Skeletal muscle satellite cell (primary cell): ENCODE measurements around the gene ATP1A3.
A peak's percentile ranks its signal among the peaks of the same experiment; 100 is the strongest.
"Not testable (repeated sequence)": the region's sequence is repeated elsewhere in the genome, so short reads cannot be mapped to it uniquely, and the experiment has no call there.

Experiments
- H3K27me3 ChIP-seq: 2 replicates; pipeline ENCODE4 v1.7.0; 2013; ENCODE audit warnings: low read length; ENCODE audit not compliant: control insufficient read depth, insufficient read depth
- H3K36me3 ChIP-seq: 2 replicates; pipeline ENCODE4 v1.7.0; 2013; ENCODE audit warnings: mild to moderate bottlenecking, control low read depth, low read length; ENCODE audit not compliant: insufficient read depth
- H3K4me1 ChIP-seq: 2 replicates; pipeline ENCODE4 v1.7.0; 2013; ENCODE audit warnings: low read length; ENCODE audit not compliant: control insufficient read depth, insufficient read depth
- H3K4me2 ChIP-seq: 2 replicates; pipeline ENCODE4 v1.7.0; 2013; ENCODE audit warnings: mild to moderate bottlenecking, low read length
- H3K4me3 ChIP-seq: 2 replicates; pipeline ENCODE4 v1.7.0; 2013; ENCODE audit warnings: low read length
- H3K9ac ChIP-seq: 2 replicates; pipeline ENCODE4 v1.7.0; 2013; ENCODE audit warnings: mild to moderate bottlenecking, low read depth, low read length, moderate library complexity
- H3K9me3 ChIP-seq: replicated peaks from 2 replicates; pipeline ENCODE4 v1.7.0; 2013; ENCODE audit warnings: mild to moderate bottlenecking, control low read depth, low read length

The ATP1A3 gene

GRCh38 chr19:41994521-41994971 is 516 bp upstream of the ATP1A3 start:
- no peaks in the 10 kb centered on the region for H3K9me3 ChIP-seq
- H3K4me3 ChIP-seq = no peak overlapping the region
- H3K36me3 ChIP-seq = no peaks in the 10 kb centered on the region
- no peaks in the 10 kb centered on the region for H3K4me1 ChIP-seq
- H3K9ac ChIP-seq = no peak overlapping the region
- peak overlapping the region; percentile 83 for H3K4me2 ChIP-seq
- peaks cover 71% of the 10 kb centered on the region for H3K27me3 ChIP-seq

GRCh38 chr19:41991925-41992569 is 2.0 kb downstream of the ATP1A3 start:
- not testable (repeated sequence) for H3K4me3 ChIP-seq, H3K36me3 ChIP-seq, H3K4me2 ChIP-seq, H3K9ac ChIP-seq, H3K4me1 ChIP-seq, H3K9me3 ChIP-seq
- peaks cover 66% of the 10 kb centered on the region for H3K27me3 ChIP-seq

- Histone ChIP-seq H3K27me3 (peaks cover 61% of the 10 kb centered on the region), H3K4me3 (no peak overlapping the region), H3K4me1 (no peaks in the 10 kb centered on the region), H3K9me3 (no peaks in the 10 kb centered on the region), H3K36me3 (no peaks in the 10 kb centered on the region), H3K4me2 (no peak overlapping the region), H3K9ac (no peak overlapping the region)
Measured at GRCh38 chr19:41991025-41991424, 3.0 kb downstream of the ATP1A3 start.

GRCh38 chr19:41990615-41991014 is 3.4 kb downstream of the ATP1A3 start:
- Histone ChIP-seq H3K4me1 (no peaks in the 10 kb centered on the region), H3K36me3 (no peaks in the 10 kb centered on the region), H3K9ac (no peak overlapping the region), H3K9me3 (no peaks in the 10 kb centered on the region), H3K4me3 (no peak overlapping the region), H3K4me2 (no peak overlapping the region), H3K27me3 (peaks cover 57% of the 10 kb centered on the region)

GRCh38 chr19:41990028-41990427 is 4.0 kb downstream of the ATP1A3 start:
- Histone ChIP-seq H3K4me1 (no peaks in the 10 kb centered on the region), H3K4me3 (no peak overlapping the region), H3K36me3 (no peaks in the 10 kb centered on the region), H3K27me3 (peaks cover 51% of the 10 kb centered on the region), H3K9ac (no peak overlapping the region), H3K9me3 (no peaks in the 10 kb centered on the region), H3K4me2 (no peak overlapping the region)

- Histone ChIP-seq H3K9me3 (no peaks in the 10 kb centered on the region), H3K27me3 (peaks cover 46% of the 10 kb centered on the region), H3K4me2 (no peak overlapping the region), H3K4me1 (no peaks in the 10 kb centered on the region), H3K36me3 (no peaks in the 10 kb centered on the region), H3K4me3 (no peak overlapping the region), H3K9ac (no peak overlapping the region)
Measured at GRCh38 chr19:41988947-41989346, 5.1 kb downstream of the ATP1A3 start.

GRCh38 chr19:41987141-41987860 is 6.7 kb downstream of the ATP1A3 start:
- Histone ChIP-seq H3K9me3 (no peaks in the 10 kb centered on the region), H3K4me3 (no peak overlapping the region), H3K4me2 (no peak overlapping the region), H3K4me1 (no peaks in the 10 kb centered on the region), H3K9ac (no peak overlapping the region), H3K27me3 (peaks cover 34% of the 10 kb centered on the region), H3K36me3 (no peaks in the 10 kb centered on the region)

GRCh38 chr19:41984961-41985360 is 9.1 kb downstream of the ATP1A3 start:
- Histone ChIP-seq H3K36me3 (no peaks in the 10 kb centered on the region), H3K4me2 (no peak overlapping the region), H3K4me1 (no peaks in the 10 kb centered on the region), H3K27me3 (peaks cover 24% of the 10 kb centered on the region), H3K4me3 (no peak overlapping the region), H3K9ac (no peak overlapping the region), H3K9me3 (no peaks in the 10 kb centered on the region)

- H3K4me2 ChIP-seq = no peak overlapping the region
- no peaks in the 10 kb centered on the region for H3K4me1 ChIP-seq
- H3K9me3 ChIP-seq = no peaks in the 10 kb centered on the region
- H3K4me3 ChIP-seq = no peak overlapping the region
- no peaks in the 10 kb centered on the region for H3K36me3 ChIP-seq
- H3K27me3 ChIP-seq = peaks cover 5% of the 10 kb centered on the region
- no peak overlapping the region for H3K9ac ChIP-seq
Measured at GRCh38 chr19:41981724-41982123, 12.3 kb downstream of the ATP1A3 start.

GRCh38 chr19:41978470-41978869 is 15.6 kb downstream of the ATP1A3 start:
- Histone ChIP-seq H3K4me2 (no peak overlapping the region), H3K4me3 (no peak overlapping the region), H3K36me3 (no peaks in the 10 kb centered on the region), H3K4me1 (no peaks in the 10 kb centered on the region), H3K9ac (no peak overlapping the region), H3K9me3 (no peaks in the 10 kb centered on the region), H3K27me3 (peaks cover 5% of the 10 kb centered on the region)

- H3K9ac ChIP-seq = no peak overlapping the region
- no peaks in the 10 kb centered on the region for H3K9me3 ChIP-seq
- peaks cover 5% of the 10 kb centered on the region for H3K27me3 ChIP-seq
- no peak overlapping the region for H3K4me2 ChIP-seq
- H3K4me3 ChIP-seq = no peak overlapping the region
- H3K36me3 ChIP-seq = no peaks in the 10 kb centered on the region
- H3K4me1 ChIP-seq = no peaks in the 10 kb centered on the region
Measured at GRCh38 chr19:41977916-41978315, 16.1 kb downstream of the ATP1A3 start.

GRCh38 chr19:41974652-41975051 is 19.4 kb downstream of the ATP1A3 start:
- H3K9me3 ChIP-seq = no peaks in the 10 kb centered on the region
- no peak overlapping the region for H3K9ac ChIP-seq
- no peak overlapping the region for H3K4me2 ChIP-seq
- H3K4me1 ChIP-seq = no peaks in the 10 kb centered on the region
- H3K27me3 ChIP-seq = peaks cover 3% of the 10 kb centered on the region
- H3K4me3 ChIP-seq = no peak overlapping the region
- no peaks in the 10 kb centered on the region for H3K36me3 ChIP-seq
